HepG2 (cell line): Measurements from ENCODE around the gene MFAP1. TPM values are rescaled to one million over a fixed set of nuclear protein-coding genes. Genes with fewer than 3 reads are reported as not detected.

Source experiments
- AHR ChIP-seq: IDR thresholded peaks from 2 replicates; pipeline ENCODE4 v1.6.1; 2018; ENCODE audit warnings: missing genetic modification reagents, missing compliant biosample characterization
- CAMTA2 ChIP-seq: sonication (generic); formaldehyde crosslinking; IDR thresholded peaks from 2 replicates; pipeline ENCODE4 v1.4.0; 2020; ENCODE audit warnings: mild to moderate bottlenecking, missing genetic modification reagents, borderline replicate concordance
- GATAD1 ChIP-seq: IDR thresholded peaks from 2 replicates; pipeline ENCODE4 v1.6.1; 2016; ENCODE audit warnings: missing genetic modification reagents, missing compliant biosample characterization
- HMGA1 ChIP-seq: sonication (generic); formaldehyde crosslinking; conservative IDR thresholded peaks from 2 replicates; pipeline ENCODE4 v1.4.0; 2020; ENCODE audit warnings: missing genetic modification reagents
- IKZF4 ChIP-seq: sonication (generic); formaldehyde crosslinking; IDR thresholded peaks from 2 replicates; pipeline ENCODE4 v1.5.1; 2020; ENCODE audit warnings: borderline replicate concordance, mild to moderate bottlenecking, low read depth, missing genetic modification reagents; ENCODE audit errors: not compliant biosample characterization
- MYC ChIP-seq: sonication (generic); formaldehyde crosslinking; IDR thresholded peaks from 2 replicates; pipeline ENCODE4 v1.9.0; 2021; ENCODE audit warnings: missing genetic modification reagents, borderline replicate concordance
- U2AF1 ChIP-seq: fragments of 200-400 bp; formaldehyde crosslinking; optimal IDR thresholded peaks from 2 replicates; pipeline ENCODE3; 2017; ENCODE audit warnings: mild to moderate bottlenecking, low read depth, low read length
- ZNF136 ChIP-seq: sonication (generic); formaldehyde crosslinking; IDR thresholded peaks from 2 replicates; pipeline ENCODE4 v1.8.1; 2022; ENCODE audit warnings: low read depth, mild to moderate bottlenecking, moderate library complexity, missing genetic modification reagents
- ZNF44 ChIP-seq: sonication (generic); formaldehyde crosslinking; IDR thresholded peaks from 2 replicates; pipeline ENCODE4 v1.5.1; 2020; ENCODE audit warnings: mild to moderate bottlenecking, missing genetic modification reagents
- polyA plus RNA-seq, 8 experiments: library from polyadenylated mRNA; depleted of rRNA in 3 of 8; stranded (reverse) in 7 of 8; unstranded in 1 of 8; fragments of >200 nt; fragmentation: Illumina TruSeq in 4 of 8; extraction: Trizol in 4 of 8; gene quantifications; 2 replicates each; pipeline versions ENCODE4 v1.2.1 to v1.2.3, GENCODE V29; 2011 to 2016; ENCODE audit warnings: low read depth in 4 of 8, missing spikeins in 1 of 8, mixed read lengths in 1 of 8; ENCODE audit not compliant: insufficient read depth in 1 of 8
- total RNA-seq, 5 experiments: library from RNA; depleted of rRNA; stranded (reverse); fragments of >200 nt; fragmentation: Illumina TruSeq; extraction: Trizol; gene quantifications; 2 replicates each; pipeline ENCODE4 v1.2.3, GENCODE V29; 2016; ENCODE audit warnings: low read depth in 1 of 5
- TF ChIP-seq, protein P1 (sequence below): sonication (generic); formaldehyde crosslinking; conservative IDR thresholded peaks from 2 replicates; pipeline ENCODE4 v1.4.0; 2020; ENCODE audit warnings: mild to moderate bottlenecking, missing genetic modification reagents, moderate library complexity
- TF ChIP-seq, protein P2 (sequence below): sonication (generic); formaldehyde crosslinking; IDR thresholded peaks from 2 replicates; pipeline ENCODE4 v1.4.0; 2020; ENCODE audit warnings: missing genetic modification reagents, borderline replicate concordance
- TF ChIP-seq, protein P3 (sequence below): sonication (generic); formaldehyde crosslinking; IDR thresholded peaks from 2 replicates; pipeline ENCODE4 v1.4.0; 2020; ENCODE audit warnings: mild to moderate bottlenecking, missing genetic modification reagents
- TF ChIP-seq, protein P4 (sequence below): IDR thresholded peaks from 2 replicates; pipeline ENCODE4 v1.6.1; 2016; ENCODE audit warnings: missing biosample characterization, missing genetic modification reagents, low read depth
- TF ChIP-seq, protein P5 (sequence below): sonication (generic); formaldehyde crosslinking; IDR thresholded peaks from 2 replicates; pipeline ENCODE4 v1.5.1; 2020; ENCODE audit warnings: missing genetic modification reagents, mild to moderate bottlenecking, borderline replicate concordance
- TF ChIP-seq, protein P6 (sequence below): IDR thresholded peaks from 2 replicates; pipeline ENCODE4 v1.6.1; 2016; ENCODE audit warnings: control low read depth
- TF ChIP-seq, protein P7 (sequence below): sonication (generic); formaldehyde crosslinking; IDR thresholded peaks from 2 replicates; pipeline ENCODE4 v1.4.0; 2020; ENCODE audit warnings: missing genetic modification reagents

The MFAP1 gene
- total and polyA plus RNA-seq, 2 of the 13 experiments (the other 11 are each of a cell fraction or from before 2014, with no cell fraction given) = 11.8 to 39.5 TPM

DNA sequence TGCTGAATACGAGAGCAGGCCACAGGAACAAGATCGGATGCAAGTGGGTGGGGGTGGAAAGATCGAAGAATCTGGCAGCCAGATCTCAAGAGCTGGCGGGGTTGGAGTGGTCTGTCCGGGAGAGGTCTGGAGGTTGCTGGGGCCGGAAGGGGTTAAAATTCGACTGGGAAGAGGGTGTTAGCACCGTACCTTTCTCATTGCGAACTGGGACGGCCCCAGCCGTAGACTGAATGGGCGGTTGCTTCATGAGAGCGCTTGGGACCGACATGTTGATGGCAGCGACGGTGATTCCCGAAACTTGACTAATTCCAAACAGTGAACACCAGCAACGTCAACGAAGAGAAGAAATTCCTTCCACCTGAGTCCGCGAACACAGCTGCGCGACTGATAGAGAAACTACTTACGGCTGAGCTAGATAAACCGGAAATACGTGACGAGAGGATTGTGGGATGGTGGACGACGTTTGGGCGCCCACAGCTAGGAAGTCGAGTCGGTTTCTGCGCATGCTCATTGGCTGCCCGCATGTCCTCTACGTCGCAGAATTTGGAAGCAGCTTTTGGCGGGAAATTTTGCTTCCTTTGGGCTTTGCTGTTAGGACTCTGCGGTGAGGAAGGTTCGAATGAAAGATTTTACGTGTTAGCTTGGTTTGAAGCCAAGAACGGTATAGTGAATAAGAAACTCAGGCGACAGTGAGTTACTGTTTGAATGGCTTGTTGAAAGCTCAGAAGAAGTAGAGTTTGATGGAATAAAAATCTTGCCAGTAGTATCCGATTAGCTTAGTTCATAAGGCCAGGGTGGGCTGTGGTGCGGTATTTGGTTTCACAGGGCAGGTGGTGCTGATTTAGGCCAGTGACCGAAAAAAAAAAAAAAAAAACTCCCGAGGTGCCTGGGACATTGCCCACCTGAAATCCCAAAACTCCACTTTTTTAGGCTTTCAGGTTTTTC, at the start of gene MFAP1 (continued):
- TF ChIP-seq, protein P1, sequence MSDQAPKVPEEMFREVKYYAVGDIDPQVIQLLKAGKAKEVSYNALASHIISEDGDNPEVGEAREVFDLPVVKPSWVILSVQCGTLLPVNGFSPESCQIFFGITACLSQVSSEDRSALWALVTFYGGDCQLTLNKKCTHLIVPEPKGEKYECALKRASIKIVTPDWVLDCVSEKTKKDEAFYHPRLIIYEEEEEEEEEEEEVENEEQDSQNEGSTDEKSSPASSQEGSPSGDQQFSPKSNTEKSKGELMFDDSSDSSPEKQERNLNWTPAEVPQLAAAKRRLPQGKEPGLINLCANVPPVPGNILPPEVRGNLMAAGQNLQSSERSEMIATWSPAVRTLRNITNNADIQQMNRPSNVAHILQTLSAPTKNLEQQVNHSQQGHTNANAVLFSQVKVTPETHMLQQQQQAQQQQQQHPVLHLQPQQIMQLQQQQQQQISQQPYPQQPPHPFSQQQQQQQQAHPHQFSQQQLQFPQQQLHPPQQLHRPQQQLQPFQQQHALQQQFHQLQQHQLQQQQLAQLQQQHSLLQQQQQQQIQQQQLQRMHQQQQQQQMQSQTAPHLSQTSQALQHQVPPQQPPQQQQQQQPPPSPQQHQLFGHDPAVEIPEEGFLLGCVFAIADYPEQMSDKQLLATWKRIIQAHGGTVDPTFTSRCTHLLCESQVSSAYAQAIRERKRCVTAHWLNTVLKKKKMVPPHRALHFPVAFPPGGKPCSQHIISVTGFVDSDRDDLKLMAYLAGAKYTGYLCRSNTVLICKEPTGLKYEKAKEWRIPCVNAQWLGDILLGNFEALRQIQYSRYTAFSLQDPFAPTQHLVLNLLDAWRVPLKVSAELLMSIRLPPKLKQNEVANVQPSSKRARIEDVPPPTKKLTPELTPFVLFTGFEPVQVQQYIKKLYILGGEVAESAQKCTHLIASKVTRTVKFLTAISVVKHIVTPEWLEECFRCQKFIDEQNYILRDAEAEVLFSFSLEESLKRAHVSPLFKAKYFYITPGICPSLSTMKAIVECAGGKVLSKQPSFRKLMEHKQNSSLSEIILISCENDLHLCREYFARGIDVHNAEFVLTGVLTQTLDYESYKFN = no peak
- TF ChIP-seq U2AF1 (no peak), GATAD1 (CRISPR knock-in tag) (peak; percentile 96), ZNF136 (CRISPR knock-in tag) (no peak), IKZF4 (CRISPR knock-in tag) (no peak), ZNF44 (no peak), HMGA1 (CRISPR knock-in tag) (no peak), AHR (no peak), MYC (peak; percentile 64; the same call in 1 of the 2 replicates), CAMTA2 (no peak)
- TF ChIP-seq, protein P2, sequence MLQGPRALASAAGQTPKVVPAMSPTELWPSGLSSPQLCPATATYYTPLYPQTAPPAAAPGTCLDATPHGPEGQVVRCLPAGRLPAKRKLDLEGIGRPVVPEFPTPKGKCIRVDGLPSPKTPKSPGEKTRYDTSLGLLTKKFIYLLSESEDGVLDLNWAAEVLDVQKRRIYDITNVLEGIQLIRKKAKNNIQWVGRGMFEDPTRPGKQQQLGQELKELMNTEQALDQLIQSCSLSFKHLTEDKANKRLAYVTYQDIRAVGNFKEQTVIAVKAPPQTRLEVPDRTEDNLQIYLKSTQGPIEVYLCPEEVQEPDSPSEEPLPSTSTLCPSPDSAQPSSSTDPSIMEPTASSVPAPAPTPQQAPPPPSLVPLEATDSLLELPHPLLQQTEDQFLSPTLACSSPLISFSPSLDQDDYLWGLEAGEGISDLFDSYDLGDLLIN (CRISPR knock-in tag) = peak; percentile 87
- TF ChIP-seq, protein P3, sequence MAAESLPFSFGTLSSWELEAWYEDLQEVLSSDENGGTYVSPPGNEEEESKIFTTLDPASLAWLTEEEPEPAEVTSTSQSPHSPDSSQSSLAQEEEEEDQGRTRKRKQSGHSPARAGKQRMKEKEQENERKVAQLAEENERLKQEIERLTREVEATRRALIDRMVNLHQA (CRISPR knock-in tag) = no peak
- TF ChIP-seq, protein P4, sequence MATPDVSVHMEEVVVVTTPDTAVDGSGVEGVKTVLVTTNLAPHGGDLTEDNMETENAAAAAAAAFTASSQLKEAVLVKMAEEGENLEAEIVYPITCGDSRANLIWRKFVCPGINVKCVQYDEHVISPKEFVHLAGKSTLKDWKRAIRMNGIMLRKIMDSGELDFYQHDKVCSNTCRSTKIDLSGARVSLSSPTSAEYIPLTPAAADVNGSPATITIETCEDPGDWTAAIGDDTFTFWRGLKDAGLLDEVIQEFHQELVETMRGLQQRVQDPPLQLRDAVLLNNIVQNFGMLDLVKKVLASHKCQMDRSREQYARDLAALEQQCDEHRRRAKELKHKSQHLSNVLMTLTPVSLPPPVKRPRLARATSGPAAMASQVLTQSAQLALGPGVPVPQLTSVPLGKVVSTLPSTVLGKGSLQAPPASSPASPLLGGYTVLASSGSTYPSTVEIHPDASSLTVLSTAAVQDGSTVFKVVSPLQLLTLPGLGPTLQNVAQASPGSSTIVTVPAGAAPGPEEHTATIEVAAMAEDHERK (CRISPR knock-in tag) = peak; percentile 72
- TF ChIP-seq, protein P5, sequence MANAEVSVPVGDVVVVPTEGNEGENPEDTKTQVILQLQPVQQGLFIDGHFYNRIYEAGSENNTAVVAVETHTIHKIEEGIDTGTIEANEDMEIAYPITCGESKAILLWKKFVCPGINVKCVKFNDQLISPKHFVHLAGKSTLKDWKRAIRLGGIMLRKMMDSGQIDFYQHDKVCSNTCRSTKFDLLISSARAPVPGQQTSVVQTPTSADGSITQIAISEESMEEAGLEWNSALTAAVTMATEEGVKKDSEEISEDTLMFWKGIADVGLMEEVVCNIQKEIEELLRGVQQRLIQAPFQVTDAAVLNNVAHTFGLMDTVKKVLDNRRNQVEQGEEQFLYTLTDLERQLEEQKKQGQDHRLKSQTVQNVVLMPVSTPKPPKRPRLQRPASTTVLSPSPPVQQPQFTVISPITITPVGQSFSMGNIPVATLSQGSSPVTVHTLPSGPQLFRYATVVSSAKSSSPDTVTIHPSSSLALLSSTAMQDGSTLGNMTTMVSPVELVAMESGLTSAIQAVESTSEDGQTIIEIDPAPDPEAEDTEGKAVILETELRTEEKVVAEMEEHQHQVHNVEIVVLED (CRISPR knock-in tag) = peak; percentile 90
- TF ChIP-seq, protein P6, sequence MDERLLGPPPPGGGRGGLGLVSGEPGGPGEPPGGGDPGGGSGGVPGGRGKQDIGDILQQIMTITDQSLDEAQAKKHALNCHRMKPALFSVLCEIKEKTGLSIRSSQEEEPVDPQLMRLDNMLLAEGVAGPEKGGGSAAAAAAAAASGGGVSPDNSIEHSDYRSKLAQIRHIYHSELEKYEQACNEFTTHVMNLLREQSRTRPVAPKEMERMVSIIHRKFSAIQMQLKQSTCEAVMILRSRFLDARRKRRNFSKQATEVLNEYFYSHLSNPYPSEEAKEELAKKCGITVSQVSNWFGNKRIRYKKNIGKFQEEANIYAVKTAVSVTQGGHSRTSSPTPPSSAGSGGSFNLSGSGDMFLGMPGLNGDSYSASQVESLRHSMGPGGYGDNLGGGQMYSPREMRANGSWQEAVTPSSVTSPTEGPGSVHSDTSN = no peak
- TF ChIP-seq, protein P7, sequence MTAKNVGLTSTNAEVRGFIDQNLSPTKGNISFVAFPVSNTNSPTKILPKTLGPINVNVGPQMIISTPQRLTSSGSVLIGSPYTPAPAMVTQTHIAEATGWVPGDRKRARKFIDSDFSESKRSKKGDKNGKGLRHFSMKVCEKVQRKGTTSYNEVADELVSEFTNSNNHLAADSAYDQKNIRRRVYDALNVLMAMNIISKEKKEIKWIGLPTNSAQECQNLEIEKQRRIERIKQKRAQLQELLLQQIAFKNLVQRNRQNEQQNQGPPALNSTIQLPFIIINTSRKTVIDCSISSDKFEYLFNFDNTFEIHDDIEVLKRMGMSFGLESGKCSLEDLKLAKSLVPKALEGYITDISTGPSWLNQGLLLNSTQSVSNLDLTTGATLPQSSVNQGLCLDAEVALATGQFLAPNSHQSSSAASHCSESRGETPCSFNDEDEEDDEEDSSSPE (CRISPR knock-in tag) = peak; percentile 99
